IMR-90 (cell line): ENCODE measurements around the gene TAGLN2. TPM values are rescaled to one million over a fixed set of nuclear protein-coding genes. Genes with fewer than 3 reads are reported as not detected.

Experiments used
- ATAC-seq: fragments of 200-7000 bp; cut with Tn5 transposase; 2 replicates; pipeline ENCODE4 v1.9.1; 2020; ENCODE audit warnings: low read depth, mild to moderate bottlenecking, moderate library complexity
- BruUV-seq: library from RNA; stranded (reverse); fragments of 400-500 nt; replicated peaks from 2 replicates; lab custom pipeline; 2021; lab: Mats Ljungman, UMichigan
- CTCF ChIA-PET: fragments of 300-600 bp; formaldehyde crosslinking; extraction: SDS; loops from one replicate; lab custom pipeline; 2021; ENCODE audit warnings: antibody characterized with exemption; lab: Yijun Ruan, JAX
- POLR2A ChIA-PET: fragments of 300-600 bp; sonication (Branson Sonifier 250); formaldehyde crosslinking; loops from one replicate; lab custom pipeline; 2022; ENCODE audit warnings: antibody characterized with exemption; ENCODE audit not compliant: unreplicated experiment; lab: Charles Lee
- DNase-seq: peaks from one replicate; pipeline ENCODE4 v3.0.0; 2013
- H2AFZ ChIP-seq: replicated peaks from 2 replicates; pipeline ENCODE3; 2013; ENCODE audit warnings: low read length, mild to moderate bottlenecking; ENCODE audit not compliant: poor library complexity
- H2AK5ac ChIP-seq: 2 replicates; pipeline ENCODE4 v1.6.1; 2013; ENCODE audit warnings: low read depth, low read length, inconsistent platforms
- H2AK9ac ChIP-seq: replicated peaks from 2 replicates; pipeline ENCODE3; 2013; ENCODE audit warnings: mild to moderate bottlenecking, low read depth, low read length, moderate library complexity; ENCODE audit not compliant: poor library complexity
- H2BK120ac ChIP-seq: 2 replicates; pipeline ENCODE4 v1.6.1; 2013; ENCODE audit warnings: low read depth, low read length, inconsistent platforms
- H2BK15ac ChIP-seq: 3 replicates; pipeline ENCODE4 v1.6.1; 2013; ENCODE audit warnings: low read depth, low read length, inconsistent platforms
- H2BK20ac ChIP-seq: 2 replicates; pipeline ENCODE4 v1.6.1; 2013; ENCODE audit warnings: low read depth, mild to moderate bottlenecking, inconsistent platforms, low read length, moderate library complexity
- H2BK5ac ChIP-seq: 2 replicates; pipeline ENCODE4 v1.6.1; 2013; ENCODE audit warnings: mild to moderate bottlenecking, low read depth, low read length, inconsistent platforms; ENCODE audit not compliant: poor library complexity, severe bottlenecking
- H3K14ac ChIP-seq: replicated peaks from 2 replicates; pipeline ENCODE4 v1.6.1; 2013; ENCODE audit warnings: low read depth, low read length, inconsistent platforms
- H3K18ac ChIP-seq: 2 replicates; pipeline ENCODE4 v1.6.1; 2013; ENCODE audit warnings: low read depth, low read length, control low read depth
- H3K23ac ChIP-seq: 2 replicates; pipeline ENCODE4 v1.6.1; 2013; ENCODE audit warnings: low read depth, low read length, inconsistent platforms
- H3K27ac ChIP-seq: 2 replicates; pipeline ENCODE4 v1.5.1; 2013; ENCODE audit warnings: mild to moderate bottlenecking, control low read depth, low read length; ENCODE audit not compliant: insufficient read depth
- H3K27me3 ChIP-seq: 2 replicates; pipeline ENCODE4 v1.6.1; 2013; ENCODE audit warnings: low read length; ENCODE audit not compliant: control insufficient read depth, insufficient read depth
- H3K36me3 ChIP-seq: 2 replicates; pipeline ENCODE4 v1.6.1; 2013; ENCODE audit warnings: low read length, mixed read lengths; ENCODE audit not compliant: control insufficient read depth, insufficient read depth
- H3K4ac ChIP-seq: 2 replicates; pipeline ENCODE4 v1.6.1; 2013; ENCODE audit warnings: low read depth, low read length, inconsistent platforms
- H3K4me1 ChIP-seq: 2 replicates; pipeline ENCODE4 v1.6.1; 2013; ENCODE audit warnings: low read length, mixed read lengths; ENCODE audit not compliant: control insufficient read depth, insufficient read depth
- H3K4me2 ChIP-seq: 2 replicates; pipeline ENCODE4 v1.6.1; 2013; ENCODE audit warnings: low read depth, mild to moderate bottlenecking, control low read depth, low read length, moderate library complexity
- H3K4me3 ChIP-seq: 2 replicates; pipeline ENCODE4 v1.5.1; 2013; ENCODE audit warnings: low read depth, mild to moderate bottlenecking, control low read depth, low read length, moderate library complexity; ENCODE audit not compliant: insufficient read depth
- H3K56ac ChIP-seq: 2 replicates; pipeline ENCODE4 v1.6.1; 2013; ENCODE audit warnings: low read length, inconsistent platforms; ENCODE audit not compliant: insufficient read depth; ENCODE audit errors: extremely low read depth
- H3K79me1 ChIP-seq, 2 experiments: 2 replicates each; pipeline ENCODE4 v1.6.1; 2013; ENCODE audit warnings: low read length in 2 of 2, inconsistent platforms in 1 of 2, low read depth in 1 of 2
- H3K9ac ChIP-seq: 2 replicates; pipeline ENCODE4 v1.6.1; 2013; ENCODE audit warnings: low read depth, low read length, control low read depth
- H3K9me1 ChIP-seq: 2 replicates; pipeline ENCODE4 v1.6.1; 2013; ENCODE audit warnings: low read length, inconsistent platforms; ENCODE audit not compliant: insufficient read depth
- H3K9me3 ChIP-seq: 2 replicates; pipeline ENCODE4 v1.6.1; 2013; ENCODE audit warnings: low read length; ENCODE audit not compliant: control insufficient read depth, insufficient read depth
- H4K20me1 ChIP-seq: 2 replicates; pipeline ENCODE4 v1.6.1; 2013; ENCODE audit warnings: low read length, inconsistent platforms; ENCODE audit not compliant: insufficient read depth
- H4K5ac ChIP-seq: 2 replicates; pipeline ENCODE4 v1.6.1; 2013; ENCODE audit warnings: mild to moderate bottlenecking, low read depth, low read length, control low read depth
- H4K8ac ChIP-seq, 2 experiments: 2 replicates each; pipeline ENCODE4 v1.6.1; 2013; ENCODE audit warnings: low read depth in 2 of 2, low read length in 2 of 2, control low read depth in 1 of 2, inconsistent platforms in 1 of 2
- H4K91ac ChIP-seq: 2 replicates; pipeline ENCODE4 v1.6.1; 2013; ENCODE audit warnings: low read depth, low read length, inconsistent platforms; ENCODE audit not compliant: insufficient read depth
- BHLHE40 ChIP-seq: fragments of 150-350 bp; IDR thresholded peaks from 2 replicates; pipeline ENCODE4 v1.6.1; 2016; ENCODE audit warnings: mild to moderate bottlenecking, low read depth, low read length
- CEBPB ChIP-seq: IDR thresholded peaks from 2 replicates; pipeline ENCODE4 v1.6.1; 2012; ENCODE audit warnings: low read depth, low read length, improper control_type of control experiment
- CHD1 ChIP-seq: IDR thresholded peaks from 2 replicates; pipeline ENCODE4 v1.6.1; 2012; ENCODE audit warnings: low read depth, low read length, improper control_type of control experiment
- FOS ChIP-seq: fragments of 150-350 bp; IDR thresholded peaks from 2 replicates; pipeline ENCODE4 v1.6.1; 2016; ENCODE audit warnings: low read depth, low read length
- MAFK ChIP-seq: IDR thresholded peaks from 2 replicates; pipeline ENCODE4 v1.6.1; 2012; ENCODE audit warnings: low read depth, low read length, improper control_type of control experiment
- MAZ ChIP-seq: IDR thresholded peaks from 2 replicates; pipeline ENCODE4 v1.6.1; 2012; ENCODE audit warnings: low read depth, mild to moderate bottlenecking, low read length, improper control_type of control experiment, moderate library complexity, borderline replicate concordance
- MXI1 ChIP-seq: IDR thresholded peaks from 2 replicates; pipeline ENCODE4 v1.6.1; 2012; ENCODE audit warnings: low read depth, mild to moderate bottlenecking, low read length, moderate library complexity, borderline replicate concordance
- NFE2L2 ChIP-seq: fragments of 150-350 bp; IDR thresholded peaks from 2 replicates; pipeline ENCODE4 v1.6.1; 2016; ENCODE audit warnings: low read depth, mild to moderate bottlenecking, low read length
- POLR2A ChIP-seq: IDR thresholded peaks from 2 replicates; pipeline ENCODE4 v1.6.1; 2012; ENCODE audit warnings: mild to moderate bottlenecking, low read depth, low read length
- RAD21 ChIP-seq: IDR thresholded peaks from 2 replicates; pipeline ENCODE4 v1.6.1; 2012; ENCODE audit warnings: low read length, improper control_type of control experiment
- RCOR1 ChIP-seq: IDR thresholded peaks from 2 replicates; pipeline ENCODE4 v1.6.1; 2012; ENCODE audit warnings: mild to moderate bottlenecking, low read length, improper control_type of control experiment; ENCODE audit not compliant: insufficient replicate concordance
- RFX5 ChIP-seq: IDR thresholded peaks from 2 replicates; pipeline ENCODE4 v1.8.0; 2012; ENCODE audit warnings: low read depth, mild to moderate bottlenecking, low read length, moderate library complexity
- SMC3 ChIP-seq: fragments of 150-350 bp; IDR thresholded peaks from 2 replicates; pipeline ENCODE4 v1.6.1; 2016; ENCODE audit warnings: low read depth, mild to moderate bottlenecking, antibody characterized with exemption, low read length, moderate library complexity
- WGBS, 2 experiments: methylation state at CpG; one replicate each; pipeline versions ENCODE4 v1.1.5 to v1.1.7; 2013; ENCODE audit warnings: missing lambda C conversion rate in 2 of 2; ENCODE audit not compliant: insufficient read length in 1 of 2; ENCODE audit errors: extremely low coverage in 2 of 2; 5-methylcytosine and 5-hydroxymethylcytosine counted together
- dilution Hi-C: fragments of 300-500 bp; cut with HindIII; formaldehyde crosslinking; loops from one replicate; pipeline ENCODE4 v1.14.3; 2018; ENCODE audit warnings: low sequenced_read_pairs; ENCODE audit not compliant: unreplicated experiment
- in situ Hi-C: fragments of 300-500 bp; cut with MboI; formaldehyde crosslinking; loops from 3 replicates; pipeline ENCODE4 v1.14.3; 2019; ENCODE audit warnings: low sequenced_read_pairs, inconsistent platforms, mixed read lengths
- intact Hi-C: fragments of 100-400 bp; cut with micrococcal nuclease; formaldehyde crosslinking; loops from 2 replicates; pipeline ENCODE4 v1.10.0; 2022
- polyA plus RNA-seq, 3 experiments: library from polyadenylated mRNA; depleted of rRNA; stranded (reverse); fragments of >200 nt; gene quantifications; 2 replicates each; pipeline ENCODE4 v1.2.3, GENCODE V29; 2012; ENCODE audit warnings: low replicate concordance in 1 of 3
- total RNA-seq: library from RNA; depleted of rRNA; stranded (reverse); fragments of >200 nt; gene quantifications from 2 replicates; pipeline ENCODE4 v1.2.3, GENCODE V29; 2012
- TF ChIP-seq, protein P1 (sequence below): conservative IDR thresholded peaks from 2 replicates; pipeline ENCODE4 v1.5.1; 2012; ENCODE audit warnings: mild to moderate bottlenecking, low read depth, low read length, improper control_type of control experiment
- TF ChIP-seq, protein P2 (sequence below): fragments of 150-350 bp; IDR thresholded peaks from 2 replicates; pipeline ENCODE4 v1.6.1; 2017; ENCODE audit warnings: mild to moderate bottlenecking, antibody characterized with exemption, low read length, low read depth

Gene TAGLN2
- total and polyA plus RNA-seq, 2 of the 4 experiments (the other 2 are of a cell fraction) = 440 to 634 TPM

DNA sequence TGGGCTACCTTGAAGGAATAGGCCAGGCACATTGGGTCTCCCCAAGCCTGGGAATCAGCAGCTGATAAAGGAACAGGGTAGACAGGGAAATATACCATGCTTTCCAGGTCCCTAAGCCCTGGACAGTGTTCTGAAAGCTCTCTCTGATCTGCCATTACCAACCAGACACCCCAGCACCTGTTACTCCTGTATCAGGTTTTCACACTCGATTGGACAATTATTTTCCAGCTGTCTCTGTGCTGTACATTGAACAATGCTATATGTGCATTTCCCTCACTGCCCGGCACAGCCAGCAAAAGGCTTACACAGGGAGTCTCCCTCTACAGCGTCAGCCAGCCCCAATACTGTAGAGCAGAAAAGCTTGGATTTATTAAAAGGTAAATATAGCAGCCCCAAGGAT, 30.0 kb downstream of the TAGLN2 start (continued):
- TF ChIP-seq MAZ (no peak), RAD21 (no peak), CHD1 (no peak), RCOR1 (no peak), NFE2L2 (no peak), SMC3 (no peak), RFX5 (no peak)

DNA sequence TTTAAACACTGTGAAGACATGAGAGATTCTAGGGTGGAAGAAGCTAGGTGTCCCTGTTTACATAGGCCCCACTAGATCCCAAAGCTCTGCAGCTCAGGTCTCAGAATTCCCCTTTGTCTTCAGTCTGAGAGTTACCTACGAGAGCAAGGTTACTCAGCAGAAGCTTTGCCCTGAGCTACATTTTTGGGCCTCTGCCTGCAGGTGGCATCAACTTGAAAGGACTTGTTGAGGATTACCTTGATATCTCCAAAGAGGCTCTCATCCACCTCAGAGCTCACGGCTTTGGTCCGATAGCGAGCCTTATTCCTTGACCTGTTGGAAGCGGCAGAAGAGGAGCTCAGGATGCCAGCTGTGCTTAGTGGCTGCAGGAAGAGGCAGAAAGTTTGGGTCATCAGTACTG, 32.4 kb downstream of the TAGLN2 start:
- TF ChIP-seq, protein P1, sequence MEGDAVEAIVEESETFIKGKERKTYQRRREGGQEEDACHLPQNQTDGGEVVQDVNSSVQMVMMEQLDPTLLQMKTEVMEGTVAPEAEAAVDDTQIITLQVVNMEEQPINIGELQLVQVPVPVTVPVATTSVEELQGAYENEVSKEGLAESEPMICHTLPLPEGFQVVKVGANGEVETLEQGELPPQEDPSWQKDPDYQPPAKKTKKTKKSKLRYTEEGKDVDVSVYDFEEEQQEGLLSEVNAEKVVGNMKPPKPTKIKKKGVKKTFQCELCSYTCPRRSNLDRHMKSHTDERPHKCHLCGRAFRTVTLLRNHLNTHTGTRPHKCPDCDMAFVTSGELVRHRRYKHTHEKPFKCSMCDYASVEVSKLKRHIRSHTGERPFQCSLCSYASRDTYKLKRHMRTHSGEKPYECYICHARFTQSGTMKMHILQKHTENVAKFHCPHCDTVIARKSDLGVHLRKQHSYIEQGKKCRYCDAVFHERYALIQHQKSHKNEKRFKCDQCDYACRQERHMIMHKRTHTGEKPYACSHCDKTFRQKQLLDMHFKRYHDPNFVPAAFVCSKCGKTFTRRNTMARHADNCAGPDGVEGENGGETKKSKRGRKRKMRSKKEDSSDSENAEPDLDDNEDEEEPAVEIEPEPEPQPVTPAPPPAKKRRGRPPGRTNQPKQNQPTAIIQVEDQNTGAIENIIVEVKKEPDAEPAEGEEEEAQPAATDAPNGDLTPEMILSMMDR = no peak
- TF ChIP-seq BHLHE40 (no peak), POLR2A (no peak), NFE2L2 (no peak), MAFK (no peak), MAZ (no peak), RCOR1 (no peak), RAD21 (no peak), CHD1 (no peak), RFX5 (no peak), CEBPB (no peak), FOS (no peak), MXI1 (no peak)
- TF ChIP-seq, protein P2, sequence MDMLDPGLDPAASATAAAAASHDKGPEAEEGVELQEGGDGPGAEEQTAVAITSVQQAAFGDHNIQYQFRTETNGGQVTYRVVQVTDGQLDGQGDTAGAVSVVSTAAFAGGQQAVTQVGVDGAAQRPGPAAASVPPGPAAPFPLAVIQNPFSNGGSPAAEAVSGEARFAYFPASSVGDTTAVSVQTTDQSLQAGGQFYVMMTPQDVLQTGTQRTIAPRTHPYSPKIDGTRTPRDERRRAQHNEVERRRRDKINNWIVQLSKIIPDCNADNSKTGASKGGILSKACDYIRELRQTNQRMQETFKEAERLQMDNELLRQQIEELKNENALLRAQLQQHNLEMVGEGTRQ = no peak
- no peak overlapping the region for H3K4ac ChIP-seq
- BruUV-seq = no TSS peak
- no peak overlapping the region for H2BK5ac ChIP-seq
- no peaks in the 10 kb centered on the region for H3K9me3 ChIP-seq
- CTCF ChIA-PET = interaction anchor here (0.9 to 9.2 kb wide), 6 partner anchors 39 to 760 kb away, joined by 3 to 150 read pairs (median 5); partner anchors contain the start of gene DUSP23
- no peak overlapping the region for H2BK15ac ChIP-seq
- no peak overlapping the region for H3K27ac ChIP-seq
- H2AK5ac ChIP-seq = no peak overlapping the region
- WGBS, 2 experiments = 100% methylated on average over 1 of the region's 5 CpGs; no CpG with 5 or more reads in 1 of the 2 experiments
- no peaks in the 10 kb centered on the region for H3K27me3 ChIP-seq
- H3K56ac ChIP-seq = no peak overlapping the region
- no peak overlapping the region for H4K91ac ChIP-seq
- dilution Hi-C loops = loop anchor here (25.0 kb wide), 1 partner anchor 106 kb away; the partner anchor contains the start of gene DUSP23
- H2BK120ac ChIP-seq = no peak overlapping the region
- no peak overlapping the region for H3K4me2 ChIP-seq
- no peak overlapping the region for H2AK9ac ChIP-seq
- H3K4me1 ChIP-seq = peaks cover 16% of the 10 kb centered on the region
- peaks cover 0 to 4% of the 10 kb centered on the region in 2 experiments; a peak in 2 of 4 replicates for H3K79me1 ChIP-seq
- no peak overlapping the region for H3K9ac ChIP-seq
- no peaks in the 10 kb centered on the region for H3K36me3 ChIP-seq
- intact Hi-C loops = no loop called here
- H4K20me1 ChIP-seq = 0 out of 2 replicates have a peak, but pooled peaks cover 3% of the 10 kb centered on the region
- H4K8ac ChIP-seq = no peak overlapping the region
- H3K9me1 ChIP-seq = peaks cover 4% of the 10 kb centered on the region
- H3K4me3 ChIP-seq = no peak overlapping the region
- no peak for DNase-seq
- H4K5ac ChIP-seq = no peak overlapping the region
- no peak for ATAC-seq
- in situ Hi-C loops = loop anchor here (5.0 to 25.0 kb wide), 2 partner anchors 96 to 681 kb away; partner anchors contain the start of gene ACKR1
- no peak overlapping the region for H3K23ac ChIP-seq
- POLR2A ChIA-PET = interaction anchor here (0.9 kb wide), 1 partner anchor 94 kb away, joined by 3 read pairs; no protein-coding TSS in a partner anchor
- no peak overlapping the region for H3K18ac ChIP-seq
- H3K14ac ChIP-seq = no peak overlapping the region
- no peak overlapping the region for H2AFZ ChIP-seq
- no peak overlapping the region for H2BK20ac ChIP-seq
